PC-3 (cell line): Measurements from ENCODE around the gene CTU1.

Experiments used
- CTCF ChIP-seq: fragments of 300-600 bp; sonication (generic); conservative IDR thresholded peaks from 2 replicates; pipeline ENCODE4 v1.5.1; 2017; ENCODE audit warnings: antibody characterized with exemption, low read depth, mild to moderate bottlenecking, low read length
- EZH2 ChIP-seq: fragments of 300-600 bp; sonication (generic); IDR thresholded peaks from one replicate; pipeline ENCODE4 v1.6.1; 2017; ENCODE audit warnings: antibody characterized with exemption, mild to moderate bottlenecking, low read length; ENCODE audit not compliant: unreplicated experiment

DNA sequence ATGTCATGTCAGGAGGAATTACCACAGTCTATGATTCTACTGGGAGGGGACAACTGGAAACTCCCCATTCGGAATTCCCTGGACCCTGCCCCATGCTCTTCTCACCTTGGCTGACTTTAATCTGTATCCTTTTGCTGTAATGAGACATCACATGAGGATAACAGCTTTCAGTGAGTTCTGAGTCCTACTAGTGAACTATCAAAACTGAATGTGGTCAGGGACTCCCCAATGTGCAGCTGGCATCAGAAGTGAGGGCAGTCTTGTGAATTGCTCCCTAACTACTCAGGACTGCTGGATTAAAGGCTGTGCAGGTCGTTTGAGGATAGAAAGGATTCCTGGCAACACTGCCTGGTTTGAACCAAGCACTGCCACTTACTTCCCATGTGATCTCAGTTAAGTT lies 49.1 kb upstream of the CTU1 start:
- TF ChIP-seq CTCF (no peak), EZH2 (no peak)
